ENCODE results near the gene ANO2. TPM values are rescaled to one million over a fixed set of nuclear protein-coding genes. Genes with fewer than 3 reads are reported as not detected.

ANO2 gene
- total RNA-seq, 1 donor from 2014 or later, result 20.1 TPM

GRCh38 chr12:5909560-5909959 lies 35.5 kb downstream of the ANO2 start:
- no peak overlapping the region for H3K27ac ChIP-seq
- TF ChIP-seq CTCF (IDR thresholded peaks at IDR 0.05), result no peak
- peak in 1 of 2 donors; percentile 35 for DNase-seq (ENCODE audit: low spot score in 2 of 2)
- intact Hi-C loops (cut with DNase I), result no loop called here
- H3K27me3 ChIP-seq, result no peaks in the 10 kb centered on the region
- no peaks in the 10 kb centered on the region for H3K9me3 ChIP-seq
- no peak overlapping the region for H3K4me3 ChIP-seq
- H3K4me1 ChIP-seq, result no peaks in the 10 kb centered on the region
- no peaks in the 10 kb centered on the region for H3K36me3 ChIP-seq

- Histone ChIP-seq H3K27ac (no peak overlapping the region), H3K27me3 (no peaks in the 10 kb centered on the region), H3K36me3 (no peaks in the 10 kb centered on the region), H3K4me1 (no peaks in the 10 kb centered on the region), H3K4me3 (no peak overlapping the region), H3K9me3 (no peaks in the 10 kb centered on the region)
- intact Hi-C loops (cut with DNase I), result no loop called here
- peak in 1 of 2 donors; percentile 11 for DNase-seq (ENCODE audit: low spot score in 2 of 2)
- no peak for TF ChIP-seq CTCF (IDR thresholded peaks at IDR 0.05)
Observed at GRCh38 chr12:5908251-5908650, 36.8 kb downstream of the ANO2 start.

GRCh38 chr12:5907807-5908206 lies 37.3 kb downstream of the ANO2 start:
- Histone ChIP-seq H3K9me3 (no peaks in the 10 kb centered on the region), H3K27ac (no peak overlapping the region), H3K4me3 (no peak overlapping the region), H3K36me3 (no peaks in the 10 kb centered on the region), H3K27me3 (no peaks in the 10 kb centered on the region), H3K4me1 (no peaks in the 10 kb centered on the region)
- TF ChIP-seq CTCF (IDR thresholded peaks at IDR 0.05), result no peak
- intact Hi-C loops (cut with DNase I), result no loop called here
- peak in 1 of 2 donors; percentile 41 for DNase-seq (ENCODE audit: low spot score in 2 of 2)

GRCh38 chr12:5905757-5906156 lies 39.3 kb downstream of the ANO2 start:
- H3K9me3 ChIP-seq, result no peaks in the 10 kb centered on the region
- H3K4me1 ChIP-seq, result no peaks in the 10 kb centered on the region
- intact Hi-C loops (cut with DNase I), result no loop called here
- no peak overlapping the region for H3K4me3 ChIP-seq
- H3K36me3 ChIP-seq, result no peaks in the 10 kb centered on the region
- H3K27me3 ChIP-seq, result no peaks in the 10 kb centered on the region
- TF ChIP-seq CTCF (IDR thresholded peaks at IDR 0.05), result no peak
- H3K27ac ChIP-seq, result no peak overlapping the region
- DNase-seq (ENCODE audit: low spot score in 2 of 2), result peak in 1 of 2 donors; percentile 13

GRCh38 chr12:5904969-5905368 lies 40.1 kb downstream of the ANO2 start:
- no peak overlapping the region for H3K27ac ChIP-seq
- no peaks in the 10 kb centered on the region for H3K4me1 ChIP-seq
- no peaks in the 10 kb centered on the region for H3K27me3 ChIP-seq
- H3K36me3 ChIP-seq, result no peaks in the 10 kb centered on the region
- no peaks in the 10 kb centered on the region for H3K9me3 ChIP-seq
- TF ChIP-seq CTCF (IDR thresholded peaks at IDR 0.05), result no peak
- peak in 1 of 2 donors; percentile 35 for DNase-seq (ENCODE audit: low spot score in 2 of 2)
- intact Hi-C loops (cut with DNase I), result no loop called here
- no peak overlapping the region for H3K4me3 ChIP-seq

GRCh38 chr12:5904441-5904840 lies 40.6 kb downstream of the ANO2 start:
- H3K27ac ChIP-seq, result no peak overlapping the region
- intact Hi-C loops (cut with DNase I), result no loop called here
- H3K4me3 ChIP-seq, result no peak overlapping the region
- no peak for DNase-seq (ENCODE audit: low spot score in 2 of 2)
- TF ChIP-seq CTCF (IDR thresholded peaks at IDR 0.05), result no peak
- H3K4me1 ChIP-seq, result no peaks in the 10 kb centered on the region
- no peaks in the 10 kb centered on the region for H3K9me3 ChIP-seq
- no peaks in the 10 kb centered on the region for H3K27me3 ChIP-seq
- no peaks in the 10 kb centered on the region for H3K36me3 ChIP-seq

Data from ascending aorta (tissue), 2 donors.